Effector memory CD8-positive, alpha-beta T cell (primary cell): ENCODE data around the gene PALM.
"Not testable (repeated sequence)": the region's sequence is repeated elsewhere in the genome, so short reads cannot be mapped to it uniquely, and the experiment has no call there.

Source experiments
- ATAC-seq: fragments of 150-1000 bp; cut with Tn5 transposase; replicated peaks from 2 replicates; pipeline ENCODE4 v1.10.0; 2021; ENCODE audit warnings: mild to moderate bottlenecking, moderate library complexity
- DNase-seq, 3 experiments: peaks; one replicate each; pipeline ENCODE4 v3.0.0; 2021
- H3K27ac Mint-ChIP-seq, 2 donors: one replicate each; pipeline ENCODE4 v1.8.0; 2022; ENCODE audit warnings: mild to moderate bottlenecking in 2 of 2, mixed read lengths in 2 of 2, moderate library complexity in 2 of 2
- H3K27me3 Mint-ChIP-seq, 2 donors: one replicate each; pipeline ENCODE4 v1.8.0; 2022; ENCODE audit warnings: mixed read lengths in 2 of 2
- H3K36me3 Mint-ChIP-seq: one replicate; pipeline ENCODE4 v1.8.0; 2022; ENCODE audit warnings: mild to moderate bottlenecking, moderate library complexity, mixed read lengths; ENCODE audit not compliant: insufficient read depth
- H3K4me1 Mint-ChIP-seq, 2 donors: one replicate each; pipeline ENCODE4 v1.8.0; 2022; ENCODE audit warnings: low read depth in 2 of 2, mixed read lengths in 2 of 2
- H3K4me3 Mint-ChIP-seq, 2 donors: one replicate each; pipeline ENCODE4 v1.8.0; 2022; ENCODE audit warnings: mild to moderate bottlenecking in 2 of 2, mixed read lengths in 2 of 2, moderate library complexity in 2 of 2
- H3K9me3 Mint-ChIP-seq, 2 donors: one replicate each; pipeline ENCODE4 v1.8.0; 2022; ENCODE audit warnings: mixed read lengths in 2 of 2

PALM gene

GRCh38 chr19:685454-685931 lies 23.2 kb upstream of the PALM start:
- Mint-ChIP-seq H3K27me3 (no peaks in the 10 kb centered on the region), H3K9me3 (no peaks in the 10 kb centered on the region), H3K27ac (no peak overlapping the region), H3K4me3 (no peak overlapping the region), H3K36me3 (peaks cover 7% of the 10 kb centered on the region), H3K4me1 (peaks cover 4% of the 10 kb centered on the region in 2 donors)
- ATAC-seq (no peak), DNase-seq (no peak)

- H3K9me3 Mint-ChIP-seq, result no peaks in the 10 kb centered on the region
- peaks cover 3% of the 10 kb centered on the region for H3K36me3 Mint-ChIP-seq
- H3K4me3 Mint-ChIP-seq, result no peak overlapping the region
- no peaks in the 10 kb centered on the region for H3K27me3 Mint-ChIP-seq
- H3K27ac Mint-ChIP-seq, result no peak overlapping the region
- ATAC-seq (no peak), DNase-seq (no peak)
- H3K4me1 Mint-ChIP-seq, result no peaks in the 10 kb centered on the region
These were observed 22.0 kb upstream of the PALM start for GRCh38 chr19:686589-687297.

- no peak overlapping the region for H3K27ac Mint-ChIP-seq
- no peak overlapping the region for H3K4me3 Mint-ChIP-seq
- no peak for ATAC-seq
- no peaks in the 10 kb centered on the region for H3K27me3 Mint-ChIP-seq
- peaks cover 3% of the 10 kb centered on the region for H3K36me3 Mint-ChIP-seq
- H3K4me1 Mint-ChIP-seq, result no peaks in the 10 kb centered on the region
- H3K9me3 Mint-ChIP-seq, result no peaks in the 10 kb centered on the region
- no peak for DNase-seq
These were observed 21.1 kb upstream of the PALM start for GRCh38 chr19:687569-688166.

- Mint-ChIP-seq H3K36me3 (peaks cover 3% of the 10 kb centered on the region), H3K27ac (no peak overlapping the region), H3K27me3 (no peaks in the 10 kb centered on the region), H3K4me3 (no peak overlapping the region), H3K4me1 (no peaks in the 10 kb centered on the region), H3K9me3 (no peaks in the 10 kb centered on the region)
- DNase-seq (no peak), ATAC-seq (no peak)
These were observed 20.5 kb upstream of the PALM start for GRCh38 chr19:688214-688613.

- Mint-ChIP-seq H3K27ac (no peak overlapping the region), H3K9me3 (no peaks in the 10 kb centered on the region), H3K36me3 (peaks cover 3% of the 10 kb centered on the region), H3K4me3 (no peak overlapping the region), H3K4me1 (no peaks in the 10 kb centered on the region), H3K27me3 (no peaks in the 10 kb centered on the region)
- no peak for ATAC-seq
- DNase-seq, result no peak
These were observed 19.7 kb upstream of the PALM start for GRCh38 chr19:688992-689391.

GRCh38 chr19:690203-690602 lies 18.5 kb upstream of the PALM start:
- H3K27me3 Mint-ChIP-seq, result peaks cover 6 to 9% of the 10 kb centered on the region in 2 donors
- no peaks in the 10 kb centered on the region for H3K9me3 Mint-ChIP-seq
- DNase-seq (no peak), ATAC-seq (no peak)
- H3K4me3 Mint-ChIP-seq, result no peak overlapping the region
- H3K4me1 Mint-ChIP-seq, result peaks cover 0 to 2% of the 10 kb centered on the region in 2 donors
- peaks cover 7% of the 10 kb centered on the region for H3K36me3 Mint-ChIP-seq
- H3K27ac Mint-ChIP-seq, result no peak overlapping the region

- Mint-ChIP-seq H3K27ac (no peak overlapping the region), H3K4me1 (peaks cover 0 to 2% of the 10 kb centered on the region in 2 donors), H3K9me3 (no peaks in the 10 kb centered on the region), H3K4me3 (peak overlapping the region in 1 of 2 donors; percentile 13), H3K36me3 (peaks cover 4% of the 10 kb centered on the region), H3K27me3 (peaks cover 9 to 37% of the 10 kb centered on the region in 2 donors)
- ATAC-seq (no peak), DNase-seq (no peak)
These were observed 14.0 kb upstream of the PALM start for GRCh38 chr19:694481-695351.

- peak within 1 kb of the TSS; percentile 6 to 13 for H3K4me3 Mint-ChIP-seq
- H3K9me3 Mint-ChIP-seq, result no peaks in the 10 kb centered on the region
- ATAC-seq (peak; percentile 29), DNase-seq (no peak)
- no peak within 1 kb of the TSS for H3K27ac Mint-ChIP-seq
- H3K4me1 Mint-ChIP-seq, result peaks cover 0 to 2% of the 10 kb centered on the region in 2 donors
- peaks cover 9 to 37% of the 10 kb centered on the region in 2 donors for H3K27me3 Mint-ChIP-seq
- peaks cover 3% of the 10 kb centered on the region for H3K36me3 Mint-ChIP-seq
These were observed 13.3 kb upstream of the PALM start, which contains the start of gene PRSS57 for GRCh38 chr19:695352-695949. Gene PRSS57, minus strand, starts transcription at chr19:695452. Its CDS starts 22 bp downstream, at chr19:695430.

- not testable (repeated sequence) for DNase-seq, ATAC-seq, H3K4me3 Mint-ChIP-seq, H3K36me3 Mint-ChIP-seq, H3K4me1 Mint-ChIP-seq, H3K27ac Mint-ChIP-seq, H3K9me3 Mint-ChIP-seq
- H3K27me3 Mint-ChIP-seq, result peaks cover 9 to 52% of the 10 kb centered on the region in 2 donors
These were observed 10.2 kb upstream of the PALM start for GRCh38 chr19:698529-698928.

GRCh38 chr19:699885-700284 lies 8.8 kb upstream of the PALM start:
- not testable (repeated sequence) for H3K4me1 Mint-ChIP-seq, H3K4me3 Mint-ChIP-seq, DNase-seq, H3K9me3 Mint-ChIP-seq, ATAC-seq, H3K36me3 Mint-ChIP-seq, H3K27ac Mint-ChIP-seq
- peaks cover 5 to 47% of the 10 kb centered on the region in 2 donors for H3K27me3 Mint-ChIP-seq

- DNase-seq, H3K4me1 Mint-ChIP-seq, ATAC-seq, H3K36me3 Mint-ChIP-seq, H3K9me3 Mint-ChIP-seq: not testable (repeated sequence)
- Mint-ChIP-seq H3K4me3 (peak overlapping the region in 1 of 2 donors; percentile 53), H3K27me3 (peaks cover 9 to 44% of the 10 kb centered on the region in 2 donors), H3K27ac (peak overlapping the region in 1 of 2 donors; percentile 20)
These were observed 5.9 kb upstream of the PALM start for GRCh38 chr19:702847-703246.

GRCh38 chr19:703329-703650 lies 5.4 kb upstream of the PALM start:
- DNase-seq, result no peak
- no peaks in the 10 kb centered on the region for H3K9me3 Mint-ChIP-seq
- H3K4me3 Mint-ChIP-seq, result peak overlapping the region in 1 of 2 donors; percentile 53
- peaks cover 9 to 44% of the 10 kb centered on the region in 2 donors for H3K27me3 Mint-ChIP-seq
- H3K36me3 Mint-ChIP-seq, result peaks cover 2% of the 10 kb centered on the region
- H3K4me1 Mint-ChIP-seq, result peaks cover 5 to 6% of the 10 kb centered on the region in 2 donors
- H3K27ac Mint-ChIP-seq, result peak overlapping the region in 1 of 2 donors; percentile 20
- no peak for ATAC-seq
